Stimulated activated effector memory CD8-positive, alpha-beta T cell treated with anti-CD3 and anti-CD28 coated beads, Interleukin-12 subunit alpha, Interleukin-12 subunit beta, amount 100 ng/mL, for 72 hours (primary cell): ENCODE measurements around the gene UGT2B28.
A peak's percentile ranks its signal among the peaks of the same experiment; 100 is the strongest.
"Not testable (repeated sequence)": the region's sequence is repeated elsewhere in the genome, so short reads cannot be mapped to it uniquely, and the experiment has no call there.

Source experiments
- ATAC-seq: fragments of 150-1000 bp; cut with Tn5 transposase; 2 replicates; pipeline ENCODE4 v1.10.0; 2021
- DNase-seq, 2 donors: peaks; one replicate each; pipeline ENCODE4 v3.0.0; 2021 to 2022; ENCODE audit warnings: low spot score in 2 of 2
- H3K27ac Mint-ChIP-seq: one replicate; pipeline ENCODE4 v1.8.0; 2022; ENCODE audit warnings: mild to moderate bottlenecking, mixed read lengths
- H3K36me3 Mint-ChIP-seq: one replicate; pipeline ENCODE4 v1.8.0; 2022; ENCODE audit warnings: mild to moderate bottlenecking, mixed read lengths
- H3K4me1 Mint-ChIP-seq: one replicate; pipeline ENCODE4 v1.8.0; 2022; ENCODE audit warnings: mixed read lengths
- H3K4me3 Mint-ChIP-seq: one replicate; pipeline ENCODE4 v1.8.0; 2022; ENCODE audit warnings: mild to moderate bottlenecking, mixed read lengths
- H3K9me3 Mint-ChIP-seq: one replicate; pipeline ENCODE4 v1.8.0; 2022; ENCODE audit warnings: mixed read lengths

UGT2B28 gene

DNA sequence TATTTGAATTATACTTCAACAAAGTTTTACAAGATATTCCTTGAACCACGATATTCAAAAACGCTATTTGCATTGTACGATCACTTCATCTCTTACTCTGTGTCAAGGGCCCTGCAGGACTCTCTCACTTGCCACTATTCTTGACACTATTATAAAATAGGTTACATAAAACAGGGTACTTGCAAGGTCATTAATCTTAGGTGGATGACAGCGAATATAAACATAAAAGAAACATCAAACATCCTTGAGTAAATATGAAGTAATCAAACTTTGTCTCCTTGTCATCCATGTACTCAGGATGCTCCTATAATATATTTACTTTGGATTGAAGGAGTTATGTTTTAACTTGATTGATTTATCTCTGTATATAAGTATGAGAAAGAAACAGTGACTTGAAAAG is at the start of gene UGT2B28:
TSS of gene UGT2B28 (plus strand) at position 395 of the 400 bp plus-strand sequence. CDS start 26 bp downstream, outside the sequence.
- H3K4me3 Mint-ChIP-seq, H3K4me1 Mint-ChIP-seq, H3K27ac Mint-ChIP-seq, H3K36me3 Mint-ChIP-seq, ATAC-seq, DNase-seq, H3K9me3 Mint-ChIP-seq: not testable (repeated sequence)

GRCh38 chr4:69239092-69239491 is 41.2 kb upstream of the UGT2B28 start:
- no peaks in the 10 kb centered on the region for H3K4me1 Mint-ChIP-seq
- DNase-seq = no peak
- no peaks in the 10 kb centered on the region for H3K36me3 Mint-ChIP-seq
- H3K9me3 Mint-ChIP-seq = no peaks in the 10 kb centered on the region
- no peak overlapping the region for H3K27ac Mint-ChIP-seq
- no peak overlapping the region for H3K4me3 Mint-ChIP-seq
- ATAC-seq = no peak

GRCh38 chr4:69239557-69240168 is 40.6 kb upstream of the UGT2B28 start:
- ATAC-seq (no peak), DNase-seq (no peak)
- no peaks in the 10 kb centered on the region for H3K9me3 Mint-ChIP-seq
- H3K4me3 Mint-ChIP-seq = no peak overlapping the region
- no peak overlapping the region for H3K27ac Mint-ChIP-seq
- no peaks in the 10 kb centered on the region for H3K36me3 Mint-ChIP-seq
- no peaks in the 10 kb centered on the region for H3K4me1 Mint-ChIP-seq

GRCh38 chr4:69240787-69241186 is 39.5 kb upstream of the UGT2B28 start:
- not testable (repeated sequence) for H3K27ac Mint-ChIP-seq, DNase-seq, ATAC-seq, H3K4me1 Mint-ChIP-seq, H3K36me3 Mint-ChIP-seq, H3K9me3 Mint-ChIP-seq, H3K4me3 Mint-ChIP-seq

DNA sequence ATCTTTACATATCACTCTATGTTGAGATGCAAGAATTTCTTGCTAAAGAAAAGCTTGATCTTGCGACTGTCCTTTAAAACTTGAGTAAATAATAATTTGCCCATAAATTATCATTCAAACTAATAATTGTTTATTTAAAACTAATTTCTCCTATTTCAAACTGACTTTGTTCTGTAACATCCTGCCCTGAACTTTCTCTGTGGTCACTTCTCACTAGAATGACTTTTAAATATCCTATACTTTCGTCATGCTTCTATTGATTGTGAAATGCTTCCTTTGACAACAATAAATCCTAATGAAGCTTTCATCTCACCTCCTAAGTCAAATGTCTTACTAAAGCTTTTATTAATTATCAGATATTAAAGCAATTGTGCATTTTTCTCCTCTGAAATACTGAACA is 38.5 kb upstream of the UGT2B28 start:
- H3K36me3 Mint-ChIP-seq, ATAC-seq, DNase-seq, H3K9me3 Mint-ChIP-seq, H3K27ac Mint-ChIP-seq, H3K4me1 Mint-ChIP-seq, H3K4me3 Mint-ChIP-seq: not testable (repeated sequence)

DNA sequence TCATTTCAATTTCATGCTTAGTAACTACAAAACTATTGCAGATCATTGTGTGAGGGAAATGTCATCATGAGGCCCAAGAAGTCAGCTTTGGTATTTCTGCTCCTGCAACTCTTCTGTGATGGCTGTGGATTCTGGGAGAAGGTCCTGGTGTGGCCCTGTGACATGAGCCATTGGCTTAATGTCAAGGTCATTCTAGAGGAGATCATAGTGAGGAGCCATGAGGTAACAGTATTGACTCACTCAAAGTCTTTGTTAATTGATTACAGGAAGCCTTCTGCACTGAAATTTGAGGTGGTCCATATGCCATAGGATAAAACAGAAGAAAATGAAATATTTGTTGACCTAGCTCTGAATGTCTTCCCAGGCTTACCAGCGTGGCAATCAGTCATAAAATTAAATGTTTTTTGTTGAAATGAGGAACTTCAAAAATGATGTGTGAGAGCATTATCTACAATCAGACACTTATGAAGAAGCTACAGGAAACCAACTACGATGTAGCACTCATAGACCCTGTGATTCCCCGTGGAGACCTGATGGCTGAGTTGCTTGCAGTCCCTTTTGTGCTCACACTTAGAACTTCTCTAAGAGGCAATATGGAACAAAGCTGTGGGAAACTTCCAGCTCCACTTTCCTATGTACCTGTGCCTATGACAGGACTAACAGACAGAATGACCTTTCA is 37.6 kb upstream of the UGT2B28 start:
- H3K9me3 Mint-ChIP-seq, H3K27ac Mint-ChIP-seq, ATAC-seq, DNase-seq, H3K4me1 Mint-ChIP-seq, H3K36me3 Mint-ChIP-seq, H3K4me3 Mint-ChIP-seq: not testable (repeated sequence)

- not testable (repeated sequence) for DNase-seq, H3K27ac Mint-ChIP-seq, H3K4me1 Mint-ChIP-seq, H3K4me3 Mint-ChIP-seq, ATAC-seq, H3K36me3 Mint-ChIP-seq, H3K9me3 Mint-ChIP-seq
Observed at GRCh38 chr4:69250884-69251283, 29.4 kb upstream of the UGT2B28 start.

GRCh38 chr4:69253147-69253772 is 27.0 kb upstream of the UGT2B28 start:
- H3K27ac Mint-ChIP-seq, H3K36me3 Mint-ChIP-seq, ATAC-seq, H3K4me1 Mint-ChIP-seq, DNase-seq, H3K4me3 Mint-ChIP-seq, H3K9me3 Mint-ChIP-seq: not testable (repeated sequence)

GRCh38 chr4:69268612-69269011 is 11.7 kb upstream of the UGT2B28 start:
- not testable (repeated sequence) for DNase-seq, H3K4me3 Mint-ChIP-seq, H3K36me3 Mint-ChIP-seq, H3K4me1 Mint-ChIP-seq, ATAC-seq, H3K27ac Mint-ChIP-seq
- peaks cover 16% of the 10 kb centered on the region for H3K9me3 Mint-ChIP-seq

GRCh38 chr4:69296356-69296755 is 16.1 kb downstream of the UGT2B28 start:
- ATAC-seq, H3K9me3 Mint-ChIP-seq, DNase-seq, H3K36me3 Mint-ChIP-seq, H3K4me1 Mint-ChIP-seq, H3K27ac Mint-ChIP-seq, H3K4me3 Mint-ChIP-seq: not testable (repeated sequence)

- not testable (repeated sequence) for DNase-seq, H3K9me3 Mint-ChIP-seq, H3K4me1 Mint-ChIP-seq, ATAC-seq, H3K4me3 Mint-ChIP-seq, H3K27ac Mint-ChIP-seq, H3K36me3 Mint-ChIP-seq
Observed at GRCh38 chr4:69308426-69309033, 28.3 kb downstream of the UGT2B28 start.

DNA sequence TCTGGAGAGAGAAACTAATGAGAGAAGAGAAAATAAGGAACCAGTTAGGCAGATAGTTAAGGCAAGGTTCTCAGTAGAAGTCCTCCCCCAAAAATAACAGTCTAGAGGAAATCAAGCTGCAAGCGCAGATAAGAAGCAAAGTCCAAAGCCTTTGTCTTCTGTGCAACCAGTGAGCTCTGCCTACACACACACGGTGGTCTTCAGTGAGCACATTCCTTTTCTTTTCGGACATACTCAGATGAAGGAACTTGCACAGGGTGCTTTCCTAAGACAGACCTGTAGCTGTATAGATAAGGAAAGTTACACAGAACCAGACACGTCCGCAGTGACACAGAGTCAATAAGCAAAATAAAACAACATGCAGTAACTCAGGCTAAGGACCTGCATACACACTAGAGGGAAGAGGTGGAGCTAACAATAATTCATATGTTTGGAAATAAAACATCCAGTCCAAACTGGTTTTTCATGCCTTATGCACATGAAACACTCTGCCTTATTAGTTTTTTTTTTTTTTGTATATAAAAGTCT is 29.3 kb downstream of the UGT2B28 start:
- H3K9me3 Mint-ChIP-seq, ATAC-seq, DNase-seq, H3K4me1 Mint-ChIP-seq, H3K36me3 Mint-ChIP-seq, H3K27ac Mint-ChIP-seq, H3K4me3 Mint-ChIP-seq: not testable (repeated sequence)

DNA sequence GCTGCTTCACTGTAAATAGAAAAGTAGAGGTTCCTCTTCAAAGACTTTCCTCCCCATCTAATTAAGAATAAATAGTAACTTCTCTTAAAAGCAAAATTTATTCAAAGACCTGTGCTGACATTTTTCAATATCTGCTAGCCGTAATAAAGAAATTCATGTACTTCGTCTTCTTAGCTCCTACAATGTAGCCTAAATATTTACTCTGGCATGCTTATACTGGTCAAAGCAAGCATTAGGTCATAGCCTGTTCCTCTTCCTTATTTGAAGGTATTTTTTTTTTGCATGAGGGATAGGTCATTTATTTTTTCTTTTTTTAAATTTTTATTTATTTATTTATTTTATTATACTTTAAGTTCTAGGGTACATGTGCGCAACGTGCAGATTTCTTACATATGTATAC is 30.0 kb downstream of the UGT2B28 start:
- H3K9me3 Mint-ChIP-seq, ATAC-seq, H3K4me3 Mint-ChIP-seq: not testable (repeated sequence)

DNA sequence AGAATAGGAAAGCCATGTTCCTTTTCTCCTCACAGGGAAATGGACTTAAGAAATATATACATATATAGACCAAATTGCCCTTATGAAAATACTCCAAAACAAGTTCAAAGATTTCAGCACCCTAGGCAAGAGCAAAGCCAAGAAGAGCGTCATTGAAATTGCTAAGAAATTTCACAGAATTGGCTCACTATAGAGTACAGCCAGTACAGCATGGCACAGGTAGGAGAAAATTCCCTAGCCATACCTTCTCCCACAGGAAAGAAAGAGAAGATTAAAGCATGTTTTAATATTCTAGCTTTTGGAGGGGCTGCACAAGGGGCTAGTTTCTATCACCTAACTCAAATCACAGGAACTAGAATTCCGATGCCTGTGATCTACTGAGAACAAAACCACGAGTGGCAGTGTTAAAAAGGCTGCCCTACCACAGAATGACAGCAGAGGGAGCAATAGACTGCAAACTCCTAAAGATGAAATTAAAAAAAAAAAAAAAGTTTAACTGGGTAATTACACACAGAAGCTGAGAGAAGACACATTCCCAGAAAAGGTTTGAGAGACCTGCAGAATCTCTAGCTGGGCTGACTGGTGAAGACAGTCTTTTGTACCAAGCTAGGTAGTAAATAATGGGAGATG is 37.5 kb downstream of the UGT2B28 start:
- peaks cover 12% of the 10 kb centered on the region for H3K9me3 Mint-ChIP-seq
- not testable (repeated sequence) for ATAC-seq, H3K4me1 Mint-ChIP-seq, H3K36me3 Mint-ChIP-seq, DNase-seq, H3K4me3 Mint-ChIP-seq, H3K27ac Mint-ChIP-seq

More for the DNA sequence above, 30.0 kb downstream of the UGT2B28 start:
- H3K36me3 Mint-ChIP-seq, DNase-seq, H3K27ac Mint-ChIP-seq, H3K4me1 Mint-ChIP-seq: not testable (repeated sequence)

DNA sequence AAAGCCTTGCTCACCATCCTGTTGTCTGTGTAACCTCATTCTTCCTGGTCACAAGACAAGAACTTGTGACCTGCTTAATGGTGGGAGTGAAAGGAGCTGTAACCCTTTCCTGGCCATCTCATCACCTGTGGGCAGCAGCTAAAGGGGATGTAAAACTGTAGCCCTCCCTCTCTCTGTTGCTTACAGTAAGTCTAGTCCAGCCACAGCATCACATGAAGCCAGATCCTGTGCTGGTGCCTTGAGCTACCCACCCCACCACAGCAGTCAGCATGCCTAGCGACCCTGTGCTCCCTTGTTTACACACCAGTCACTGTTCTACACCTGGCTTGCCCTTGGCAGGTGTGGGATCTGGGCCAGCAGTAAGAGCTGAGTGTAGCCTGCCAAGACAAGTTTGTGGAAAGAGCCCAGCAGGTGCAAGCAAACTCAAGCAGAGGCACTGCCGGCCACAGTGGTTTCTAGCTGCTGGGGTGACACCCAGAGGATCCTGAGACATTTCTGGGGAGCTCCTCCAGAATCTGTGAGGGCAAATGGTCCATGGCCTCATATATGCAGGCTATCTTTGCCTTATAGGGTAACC is 41.0 kb downstream of the UGT2B28 start:
- ATAC-seq (peak; percentile 42), DNase-seq (no peak)
- H3K4me1 Mint-ChIP-seq = no peaks in the 10 kb centered on the region
- H3K36me3 Mint-ChIP-seq = no peaks in the 10 kb centered on the region
- no peak overlapping the region for H3K4me3 Mint-ChIP-seq
- no peak overlapping the region for H3K27ac Mint-ChIP-seq
- peaks cover 10% of the 10 kb centered on the region for H3K9me3 Mint-ChIP-seq
